ENCODE results near the gene CCDC172.

The CCDC172 gene, protein sequence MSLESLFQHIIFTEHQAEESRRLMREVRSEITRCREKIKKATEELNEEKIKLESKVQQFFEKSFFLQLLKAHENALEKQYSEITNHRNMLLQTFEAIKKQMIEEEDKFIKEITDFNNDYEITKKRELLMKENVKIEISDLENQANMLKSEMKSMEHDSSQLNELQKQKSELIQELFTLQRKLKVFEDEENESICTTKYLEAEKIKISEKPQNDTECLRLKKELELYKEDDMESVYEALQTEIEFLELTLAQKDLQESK

GRCh38 chr10:116324227-116324950 is at the start of gene CCDC172:
Gene CCDC172, plus strand, starts transcription at chr10:116324448. Its CDS starts 564 bp downstream, at chr10:116325012.
- DNase-seq (ENCODE audit: low read depth): no peak

DNA sequence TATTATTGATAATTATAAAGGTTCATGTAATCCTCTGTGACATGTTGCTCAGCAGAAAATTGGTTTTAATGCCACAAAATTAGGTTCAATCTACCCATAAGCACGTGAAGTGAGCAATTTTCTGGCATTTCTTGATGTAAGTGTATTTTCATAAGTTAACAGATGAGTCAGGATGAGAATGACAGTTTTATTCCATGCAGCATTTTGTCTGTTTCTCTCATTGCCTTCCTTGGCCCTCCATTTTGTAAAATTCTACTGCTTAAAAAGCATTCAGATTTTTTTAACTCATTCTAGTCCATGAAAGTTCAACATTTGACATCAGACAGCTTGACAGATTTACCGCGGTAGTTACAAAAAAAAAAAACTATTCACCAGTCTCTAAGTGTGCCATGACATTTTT is 47.3 kb upstream of the CCDC172 start:
- no peak for DNase-seq (ENCODE audit: low read depth)

DNA sequence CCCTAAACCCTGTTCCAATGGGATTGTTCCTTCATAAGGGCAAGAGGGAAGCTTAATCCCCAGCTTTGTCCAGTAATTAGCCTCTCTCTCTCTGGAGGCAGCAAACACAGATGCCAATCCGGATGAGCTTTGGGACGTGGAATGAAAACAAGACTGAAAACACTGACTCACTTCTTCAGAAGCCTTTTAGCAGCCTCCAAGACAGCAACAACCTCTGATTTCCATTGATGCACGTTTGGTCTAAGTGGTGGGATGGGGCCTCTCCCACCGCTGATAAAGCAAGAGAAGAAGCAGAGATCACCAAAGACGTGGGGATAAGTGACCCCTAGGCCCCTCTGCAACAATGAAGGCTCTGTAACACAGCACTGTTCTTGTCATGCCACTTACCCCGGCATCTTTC is 45.4 kb upstream of the CCDC172 start:
- DNase-seq (ENCODE audit: low read depth): no peak

GRCh38 chr10:116281775-116282174 is 42.5 kb upstream of the CCDC172 start:
- DNase-seq (ENCODE audit: low read depth): no peak

- no peak for DNase-seq (ENCODE audit: low read depth)
These were observed 37.5 kb upstream of the CCDC172 start for GRCh38 chr10:116286626-116287200.

GRCh38 chr10:116287906-116288501 is 36.2 kb upstream of the CCDC172 start:
- DNase-seq (ENCODE audit: low read depth): peak; percentile 27

- no peak for DNase-seq (ENCODE audit: low read depth)
These were observed 34.6 kb upstream of the CCDC172 start for GRCh38 chr10:116289652-116290051.

- no peak for DNase-seq (ENCODE audit: low read depth)
These were observed 31.8 kb upstream of the CCDC172 start for GRCh38 chr10:116292493-116292892.

DNA sequence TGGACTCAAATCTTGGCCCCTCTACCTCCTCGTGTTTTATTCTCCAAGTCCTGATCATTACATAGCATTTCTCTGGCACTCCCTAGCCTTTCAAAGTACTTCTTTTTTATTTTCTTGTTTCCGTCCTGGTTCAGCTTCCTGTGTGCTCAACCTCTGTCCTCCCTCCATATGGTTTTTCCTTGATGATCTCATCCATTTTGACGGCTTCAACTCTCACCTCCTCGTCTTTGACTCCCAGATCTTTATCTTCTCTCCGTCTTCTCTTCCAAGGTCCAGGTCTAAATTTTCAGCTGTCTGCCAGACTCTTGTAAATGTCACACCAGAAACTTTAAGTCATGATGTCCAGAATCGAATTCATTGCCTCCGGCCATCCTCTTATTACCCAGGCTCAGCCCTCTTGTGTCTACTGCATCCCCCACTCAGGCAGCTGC is 27.9 kb upstream of the CCDC172 start:
- no peak for DNase-seq (ENCODE audit: low read depth)

GRCh38 chr10:116298586-116298985 is 25.7 kb upstream of the CCDC172 start:
- no peak for DNase-seq (ENCODE audit: low read depth)

GRCh38 chr10:116300542-116300941 is 23.7 kb upstream of the CCDC172 start:
- no peak for DNase-seq (ENCODE audit: low read depth)

DNA sequence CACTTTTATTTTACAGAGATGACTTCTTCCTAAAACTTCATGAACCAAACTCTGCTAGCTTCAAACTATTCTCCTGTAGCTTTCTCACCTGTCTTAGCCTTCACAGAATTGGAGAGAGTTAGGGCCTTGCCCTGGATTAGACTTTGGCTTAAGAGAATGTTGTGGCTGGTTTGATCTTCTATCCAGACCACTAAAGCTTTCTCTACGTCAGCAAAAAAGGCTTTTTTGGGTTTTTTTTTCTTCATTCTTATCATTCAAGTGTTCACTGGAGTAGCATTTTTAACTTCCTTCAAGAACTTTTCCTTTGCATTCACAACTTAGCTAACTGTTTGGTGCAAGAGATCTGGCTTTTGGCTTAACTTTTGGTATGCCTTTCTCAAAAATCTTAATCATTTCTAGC is 19.3 kb upstream of the CCDC172 start:
- DNase-seq (ENCODE audit: low read depth): no peak

DNA sequence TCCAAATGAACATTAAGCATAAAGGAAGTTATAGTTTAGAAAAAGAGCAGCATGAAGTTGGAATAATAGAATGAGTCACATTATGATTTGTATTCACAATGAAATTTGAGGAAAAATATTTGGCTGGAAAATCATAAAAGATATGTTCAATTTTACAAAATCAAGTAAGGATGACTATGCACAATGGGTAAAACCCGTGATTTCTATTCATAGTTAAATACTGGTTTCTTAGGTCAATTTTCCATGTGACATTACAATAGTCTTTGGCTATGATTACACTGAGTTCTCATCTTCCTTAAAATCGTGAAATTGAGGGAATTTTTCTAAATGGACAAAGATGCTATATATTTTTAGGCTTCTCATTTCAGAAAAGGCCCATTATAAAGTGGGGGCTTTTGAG is 17.4 kb upstream of the CCDC172 start:
- no peak for DNase-seq (ENCODE audit: low read depth)

GRCh38 chr10:116307455-116307854 is 16.8 kb upstream of the CCDC172 start:
- no peak for DNase-seq (ENCODE audit: low read depth)

DNA sequence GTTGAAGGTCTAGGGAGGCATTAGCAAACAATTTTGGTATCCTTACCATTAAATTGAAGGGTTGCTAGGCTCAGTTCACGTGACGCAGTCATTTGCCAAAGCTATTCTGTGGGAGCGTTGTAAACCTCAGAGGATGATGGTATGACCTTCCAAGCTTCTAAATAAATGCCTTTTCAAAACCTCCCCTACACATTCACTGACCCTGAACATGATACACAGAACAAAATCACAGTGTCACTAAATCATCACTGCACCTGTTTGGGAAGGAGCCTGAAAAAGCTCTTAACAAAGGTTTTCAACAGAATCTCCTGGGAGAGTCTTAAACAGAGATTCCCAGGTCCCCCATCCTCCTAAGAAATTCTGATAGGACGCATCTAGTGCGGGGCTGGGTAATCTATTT is 13.2 kb upstream of the CCDC172 start:
- no peak for DNase-seq (ENCODE audit: low read depth)

DNA sequence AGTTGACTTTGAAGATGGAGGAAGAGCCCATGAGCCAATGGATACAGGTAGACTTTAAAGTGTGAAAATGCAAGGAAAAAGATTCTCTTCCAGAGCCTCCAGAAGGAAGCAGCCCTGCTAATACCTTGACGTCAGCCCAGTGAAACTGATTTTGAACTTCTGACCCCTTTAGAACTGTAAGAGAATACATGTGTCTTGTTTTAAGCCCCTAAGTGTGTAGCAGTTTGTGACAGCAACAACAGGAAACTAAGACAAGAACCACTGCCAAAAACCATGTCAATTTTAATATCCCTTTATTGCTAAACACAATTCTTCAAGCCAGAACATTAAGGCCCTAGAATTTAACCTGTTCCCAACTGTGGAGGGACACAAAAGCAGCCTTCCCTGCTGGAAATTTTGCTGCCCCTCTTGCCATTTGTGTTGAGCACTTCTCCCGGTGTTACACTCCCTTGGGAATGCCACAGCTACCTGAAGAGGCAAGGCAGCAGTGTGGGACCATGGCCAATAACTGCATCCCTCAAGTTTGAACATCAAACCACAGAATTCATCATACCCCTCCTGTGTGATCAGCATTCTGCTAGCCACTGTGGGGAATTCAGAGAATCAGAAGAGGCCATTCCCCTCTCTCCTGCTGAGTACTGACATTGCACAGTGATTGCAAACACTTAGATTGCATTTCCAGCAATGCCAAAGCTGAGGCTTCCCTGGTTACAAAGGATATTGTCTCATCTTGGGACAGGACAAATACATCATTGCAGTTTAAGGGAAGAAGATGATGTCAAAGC is 12.3 kb upstream of the CCDC172 start:
- no peak for DNase-seq (ENCODE audit: low read depth)

- DNase-seq (ENCODE audit: low read depth): no peak
These were observed 11.7 kb upstream of the CCDC172 start for GRCh38 chr10:116312548-116312947.

GRCh38 chr10:116316503-116316902 is 7.7 kb upstream of the CCDC172 start:
- DNase-seq (ENCODE audit: low read depth): no peak

DNA sequence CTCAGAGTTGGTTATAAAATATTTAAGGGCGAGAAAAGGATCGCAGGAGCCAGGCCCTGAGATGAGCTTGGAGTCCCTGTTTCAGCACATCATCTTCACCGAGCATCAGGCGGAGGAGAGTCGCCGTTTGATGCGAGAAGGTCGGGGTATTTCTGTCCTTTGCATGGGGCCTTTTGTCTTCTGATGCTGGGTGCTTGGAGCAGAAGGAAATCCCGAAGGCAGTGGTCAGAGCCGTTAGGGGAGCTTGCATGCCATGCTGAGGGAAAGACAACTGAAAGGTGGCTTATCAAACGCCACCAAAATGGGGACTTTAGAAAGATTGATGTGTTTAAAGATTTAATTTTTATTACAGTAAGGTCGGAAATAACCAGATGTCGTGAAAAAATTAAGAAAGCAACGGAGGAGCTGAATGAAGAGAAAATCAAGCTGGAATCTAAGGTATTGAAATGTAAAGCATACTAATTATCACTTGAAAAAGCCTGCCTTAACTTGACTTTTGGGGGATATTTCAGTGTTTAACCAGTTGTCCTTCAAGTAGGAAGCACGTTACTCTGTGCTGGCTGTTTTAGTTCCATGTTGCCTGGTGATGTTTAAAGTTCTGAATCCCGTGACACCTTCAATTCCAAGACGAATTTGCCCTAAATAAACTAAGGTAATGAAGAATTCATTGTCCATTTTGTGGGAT is 845 bp downstream of the CCDC172 start:
- DNase-seq (ENCODE audit: low read depth): no peak

GRCh38 chr10:116325987-116326386 is 1.7 kb downstream of the CCDC172 start:
- DNase-seq (ENCODE audit: low read depth): no peak

DNA sequence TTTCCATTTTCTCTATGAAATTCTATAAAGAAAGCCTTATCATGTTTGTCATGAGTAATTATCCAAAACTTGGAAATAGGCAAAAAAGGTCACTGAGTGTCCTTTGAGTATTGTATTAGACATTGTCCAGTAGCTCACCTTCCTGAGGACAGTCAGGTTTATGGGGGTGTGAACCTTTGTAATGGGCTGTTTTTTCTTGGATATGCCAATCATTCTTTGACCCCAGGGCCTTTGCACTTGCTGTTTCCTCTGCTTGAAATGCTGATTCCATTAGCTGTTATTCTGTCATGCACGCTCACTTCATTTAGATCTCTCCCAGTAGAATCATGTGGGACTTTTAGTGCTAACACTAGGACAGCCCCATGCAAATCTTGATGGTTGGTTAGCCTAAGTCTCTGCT is 4.9 kb downstream of the CCDC172 start:
- no peak for DNase-seq (ENCODE audit: low read depth)

GRCh38 chr10:116331815-116332214 is 7.6 kb downstream of the CCDC172 start:
- DNase-seq (ENCODE audit: low read depth): no peak

Data from fibroblast of gingiva (primary cell).